Progenitor cell of endocrine pancreas (in vitro differentiated cells): ENCODE measurements around the gene LAMB4. TPM values are rescaled to one million over a fixed set of nuclear protein-coding genes. Genes with fewer than 3 reads are reported as not detected.

Experiments used
- DNase-seq: peaks from one replicate; pipeline ENCODE4 v3.0.0; 2021; ENCODE audit warnings: low spot score; ENCODE audit not compliant: unreplicated experiment
- H3K27ac Mint-ChIP-seq: 2 replicates; pipeline ENCODE4 v1.8.0; 2021; ENCODE audit warnings: mild to moderate bottlenecking, moderate library complexity, mixed read lengths
- H3K27me3 Mint-ChIP-seq: 2 replicates; pipeline ENCODE4 v1.8.0; 2021; ENCODE audit warnings: mixed read lengths
- H3K36me3 Mint-ChIP-seq: 2 replicates; pipeline ENCODE4 v1.8.0; 2022; ENCODE audit warnings: mixed read lengths; ENCODE audit not compliant: insufficient read depth
- H3K4me1 Mint-ChIP-seq: 2 replicates; pipeline ENCODE4 v1.8.0; 2021; ENCODE audit warnings: low read depth, mixed read lengths
- H3K4me3 Mint-ChIP-seq: 2 replicates; pipeline ENCODE4 v1.8.0; 2021; ENCODE audit warnings: low read depth, mild to moderate bottlenecking, moderate library complexity, mixed read lengths
- H3K9me3 Mint-ChIP-seq: 2 replicates; pipeline ENCODE4 v1.8.0; 2021; ENCODE audit warnings: low read depth, mixed read lengths
- CTCF ChIP-seq: fragments of 200-600 bp; sonication (generic); IDR thresholded peaks from one replicate; pipeline ENCODE4 v1.5.0; 2021; ENCODE audit warnings: antibody characterized with exemption, mild to moderate bottlenecking; ENCODE audit not compliant: unreplicated experiment
- total RNA-seq: library from RNA; stranded (reverse); gene quantifications from 2 replicates; pipeline ENCODE4 v1.2.1, GENCODE V29; 2021

The LAMB4 gene
- total RNA-seq, 1 donor from 2014 or later: 0.12 TPM

GRCh38 chr7:107982042-107982840, 147.9 kb downstream of the LAMB4 start:
- TF ChIP-seq CTCF: no peak
- H3K27me3 Mint-ChIP-seq: no peaks in the 10 kb centered on the region
- no peak overlapping the region for H3K4me3 Mint-ChIP-seq
- H3K36me3 Mint-ChIP-seq: peaks cover 46% of the 10 kb centered on the region
- DNase-seq: no peak
- H3K9me3 Mint-ChIP-seq: no peaks in the 10 kb centered on the region
- no peak overlapping the region for H3K27ac Mint-ChIP-seq
- peaks cover 9% of the 10 kb centered on the region for H3K4me1 Mint-ChIP-seq

- H3K27ac Mint-ChIP-seq: no peak overlapping the region
Observed at GRCh38 chr7:107981466-107981865, 148.7 kb downstream of the LAMB4 start.

GRCh38 chr7:107980671-107981190, 149.4 kb downstream of the LAMB4 start:
- peaks cover 9% of the 10 kb centered on the region for H3K4me1 Mint-ChIP-seq
- TF ChIP-seq CTCF: no peak
- no peaks in the 10 kb centered on the region for H3K27me3 Mint-ChIP-seq
- H3K36me3 Mint-ChIP-seq: peaks cover 35% of the 10 kb centered on the region
- H3K4me3 Mint-ChIP-seq: no peak overlapping the region
- no peak overlapping the region for H3K27ac Mint-ChIP-seq
- DNase-seq: no peak
- H3K9me3 Mint-ChIP-seq: no peaks in the 10 kb centered on the region

More at GRCh38 chr7:107981466-107981865, 148.7 kb downstream of the LAMB4 start:
- TF ChIP-seq CTCF: no peak
- Mint-ChIP-seq H3K4me1 (peaks cover 9% of the 10 kb centered on the region), H3K4me3 (no peak overlapping the region), H3K36me3 (peaks cover 39% of the 10 kb centered on the region), H3K9me3 (no peaks in the 10 kb centered on the region), H3K27me3 (no peaks in the 10 kb centered on the region)
- no peak for DNase-seq

GRCh38 chr7:107980171-107980570, 150.0 kb downstream of the LAMB4 start:
- no peaks in the 10 kb centered on the region for H3K9me3 Mint-ChIP-seq
- no peak overlapping the region for H3K27ac Mint-ChIP-seq
- no peak for TF ChIP-seq CTCF
- H3K36me3 Mint-ChIP-seq: peaks cover 35% of the 10 kb centered on the region
- H3K4me1 Mint-ChIP-seq: peaks cover 9% of the 10 kb centered on the region
- H3K4me3 Mint-ChIP-seq: no peak overlapping the region
- DNase-seq: no peak
- H3K27me3 Mint-ChIP-seq: no peaks in the 10 kb centered on the region

- no peak overlapping the region for H3K27ac Mint-ChIP-seq
- no peak for TF ChIP-seq CTCF
- no peaks in the 10 kb centered on the region for H3K27me3 Mint-ChIP-seq
- DNase-seq: no peak
- H3K9me3 Mint-ChIP-seq: no peaks in the 10 kb centered on the region
- H3K4me3 Mint-ChIP-seq: no peak overlapping the region
- peaks cover 9% of the 10 kb centered on the region for H3K4me1 Mint-ChIP-seq
- peaks cover 37% of the 10 kb centered on the region for H3K36me3 Mint-ChIP-seq
Observed at GRCh38 chr7:107978815-107979408, 151.2 kb downstream of the LAMB4 start.
